Subcutaneous abdominal adipose tissue (tissue), 5 donors: ENCODE data around the gene TBC1D5.

ENCODE experiments used
- H3K27ac ChIP-seq: one replicate; pipeline ENCODE4 v1.7.0; 2013; ENCODE audit warnings: low read depth, mild to moderate bottlenecking, inconsistent platforms, low read length, moderate library complexity
- H3K27me3 ChIP-seq, 5 donors: one replicate each; pipeline ENCODE4 v1.7.0; 2013; ENCODE audit warnings: low read length in 5 of 5, inconsistent platforms in 1 of 5; ENCODE audit not compliant: control insufficient read depth in 5 of 5, insufficient read depth in 4 of 5
- H3K36me3 ChIP-seq, 5 donors: one replicate each; pipeline ENCODE4 v1.7.0; 2013; ENCODE audit warnings: low read length in 5 of 5; ENCODE audit not compliant: control insufficient read depth in 5 of 5, insufficient read depth in 5 of 5
- H3K4me1 ChIP-seq, 5 donors: one replicate each; pipeline ENCODE4 v1.7.0; 2013; ENCODE audit warnings: low read length in 5 of 5, mild to moderate bottlenecking in 3 of 5, moderate library complexity in 1 of 5; ENCODE audit not compliant: control insufficient read depth in 5 of 5, insufficient read depth in 5 of 5
- H3K4me3 ChIP-seq, 5 donors: one replicate each; pipeline ENCODE4 v1.7.0; 2013; ENCODE audit warnings: low read length in 5 of 5, low read depth in 1 of 5
- H3K9ac ChIP-seq, 5 donors: one replicate each; pipeline ENCODE4 v1.7.0; 2013; ENCODE audit warnings: low read length in 5 of 5, mild to moderate bottlenecking in 4 of 5, moderate library complexity in 3 of 5
- H3K9me3 ChIP-seq, 5 donors: one replicate each; pipeline ENCODE4 v1.7.0; 2013; ENCODE audit warnings: low read length in 5 of 5; ENCODE audit not compliant: control insufficient read depth in 5 of 5
- donor health status: healthy.
- donor health status: healthy.
- donor health status: healthy.
- donor health status: healthy.
- donor health status: healthy.

Gene TBC1D5

DNA sequence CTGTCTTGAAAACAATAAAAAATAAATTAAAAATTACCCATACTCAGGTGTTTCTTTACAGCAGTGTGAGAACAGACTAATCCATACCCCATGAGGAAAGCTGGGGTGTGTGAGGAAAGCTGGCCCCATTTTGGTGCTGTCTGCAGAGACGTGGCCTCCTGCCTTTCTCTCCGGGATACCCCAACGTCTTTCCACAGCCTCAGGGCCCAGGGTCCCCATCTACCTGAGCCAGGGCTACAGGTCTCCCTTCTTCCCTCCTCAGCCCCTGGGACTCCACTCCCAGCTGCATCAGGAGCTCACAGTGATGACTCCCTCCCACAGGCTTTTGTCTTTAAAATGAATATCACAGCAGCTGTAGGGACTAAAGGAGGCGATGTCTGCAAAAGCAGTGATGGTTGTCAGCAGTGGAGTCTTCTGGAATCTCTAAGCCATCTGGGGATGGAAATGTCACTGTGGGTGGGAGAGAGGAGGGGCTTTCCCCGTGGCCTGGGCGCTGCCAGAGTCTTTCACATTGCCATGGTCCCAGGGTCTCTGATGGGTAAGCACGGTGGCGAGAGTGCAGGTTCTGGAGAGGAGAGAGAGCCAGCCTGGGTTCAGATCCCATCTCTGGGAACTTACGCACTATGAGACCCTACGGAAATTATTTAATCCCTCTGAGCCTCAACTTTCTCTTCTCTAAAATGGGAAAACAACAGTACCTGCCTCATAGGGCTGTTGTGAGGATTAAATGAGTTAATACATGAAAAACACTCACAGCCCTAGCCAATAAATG lies 598.4 kb downstream of the TBC1D5 start:
- H3K36me3 ChIP-seq = no peaks in the 10 kb centered on the region

DNA sequence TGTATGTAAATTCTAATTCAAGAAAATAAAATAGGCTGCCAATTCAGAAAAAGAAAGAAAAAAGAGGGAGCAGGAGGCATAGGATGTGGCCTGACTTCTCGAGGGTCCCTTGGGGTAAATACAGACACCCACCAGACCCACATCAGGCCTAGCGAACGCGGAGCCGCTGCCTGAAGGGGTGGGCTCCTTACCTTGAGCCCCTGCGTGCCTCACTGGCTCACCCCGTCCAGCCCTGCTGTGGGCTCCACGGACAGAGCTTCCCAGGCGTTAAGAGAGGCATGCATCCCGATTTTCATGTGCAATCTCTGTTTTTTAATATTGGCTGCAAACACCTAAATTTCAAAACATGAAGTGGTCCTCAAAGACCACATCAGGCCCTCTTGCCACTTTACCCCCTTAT lies 599.9 kb downstream of the TBC1D5 start:
- H3K9me3 ChIP-seq = peaks cover 0 to 10% (median 3%) of the 10 kb centered on the region in 5 donors
- no peak overlapping the region for H3K9ac ChIP-seq
- no peak overlapping the region for H3K4me3 ChIP-seq
- no peaks in the 10 kb centered on the region for H3K4me1 ChIP-seq
- no peaks in the 10 kb centered on the region for H3K27me3 ChIP-seq
- no peak overlapping the region for H3K27ac ChIP-seq
- no peaks in the 10 kb centered on the region for H3K36me3 ChIP-seq

More for the DNA sequence above, 598.4 kb downstream of the TBC1D5 start:
- Histone ChIP-seq H3K4me3 (no peak overlapping the region), H3K27me3 (no peaks in the 10 kb centered on the region), H3K27ac (no peak overlapping the region), H3K9me3 (peaks cover 0 to 7% (median 0%) of the 10 kb centered on the region in 5 donors), H3K4me1 (no peaks in the 10 kb centered on the region), H3K9ac (no peak overlapping the region)

GRCh38 chr3:17141699-17142098 lies 600.7 kb downstream of the TBC1D5 start:
- H3K4me1 ChIP-seq = no peaks in the 10 kb centered on the region
- H3K9ac ChIP-seq = no peak overlapping the region
- H3K27ac ChIP-seq = no peak overlapping the region
- H3K27me3 ChIP-seq = no peaks in the 10 kb centered on the region
- H3K36me3 ChIP-seq = no peaks in the 10 kb centered on the region
- H3K9me3 ChIP-seq = peaks cover 0 to 13% (median 3%) of the 10 kb centered on the region in 5 donors
- H3K4me3 ChIP-seq = no peak overlapping the region

GRCh38 chr3:17140670-17141505 lies 601.5 kb downstream of the TBC1D5 start:
- Histone ChIP-seq H3K4me3 (no peak overlapping the region), H3K27ac (no peak overlapping the region), H3K27me3 (no peaks in the 10 kb centered on the region), H3K9me3 (peaks cover 0 to 13% (median 3%) of the 10 kb centered on the region in 5 donors), H3K36me3 (no peaks in the 10 kb centered on the region), H3K9ac (no peak overlapping the region), H3K4me1 (peaks cover 0 to 2% (median 0%) of the 10 kb centered on the region in 5 donors)

DNA sequence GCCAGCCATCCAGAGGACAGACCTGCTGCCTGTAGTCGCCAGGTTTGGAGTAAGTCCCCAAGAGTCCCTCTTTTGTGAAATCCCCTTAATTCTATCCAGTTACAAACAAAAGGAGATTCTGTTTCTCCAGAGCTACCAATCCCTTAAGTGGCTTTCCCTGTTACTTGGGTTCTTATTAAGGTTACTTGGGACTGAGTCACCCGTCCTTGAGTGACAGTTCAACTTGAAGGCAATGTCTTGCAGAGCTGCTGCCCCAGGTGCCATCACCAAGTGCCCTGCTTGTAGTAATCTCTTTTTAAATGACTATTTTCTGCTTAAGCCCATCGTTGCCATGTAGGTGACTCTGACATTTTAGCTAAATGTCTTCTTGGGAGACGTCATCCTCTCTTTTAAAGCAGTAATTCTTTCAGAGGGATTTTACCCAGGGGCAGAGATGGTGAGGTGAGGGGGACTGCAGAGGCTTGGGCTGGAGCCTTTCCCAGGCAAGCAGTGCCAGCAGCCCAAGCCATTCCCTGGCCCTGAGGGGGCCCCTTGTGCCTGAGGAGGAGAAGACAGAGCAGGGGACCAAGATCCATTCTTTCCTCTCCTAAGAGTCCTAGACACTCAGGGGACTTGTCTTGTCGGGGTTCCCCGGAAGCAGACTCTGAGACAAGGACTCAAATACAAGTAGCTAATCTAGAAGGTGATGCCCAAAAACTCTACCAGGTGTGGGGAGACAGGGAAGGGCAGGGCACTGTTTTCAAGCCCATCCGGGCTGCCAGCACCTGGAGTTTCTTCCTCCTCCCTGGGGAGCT lies 604.0 kb downstream of the TBC1D5 start:
- Histone ChIP-seq H3K9ac (no peak overlapping the region), H3K4me3 (no peak overlapping the region), H3K27ac (no peak overlapping the region), H3K27me3 (no peaks in the 10 kb centered on the region), H3K36me3 (no peaks in the 10 kb centered on the region), H3K9me3 (peaks cover 0 to 15% (median 4%) of the 10 kb centered on the region in 5 donors), H3K4me1 (peaks cover 0 to 4% (median 3%) of the 10 kb centered on the region in 5 donors)

DNA sequence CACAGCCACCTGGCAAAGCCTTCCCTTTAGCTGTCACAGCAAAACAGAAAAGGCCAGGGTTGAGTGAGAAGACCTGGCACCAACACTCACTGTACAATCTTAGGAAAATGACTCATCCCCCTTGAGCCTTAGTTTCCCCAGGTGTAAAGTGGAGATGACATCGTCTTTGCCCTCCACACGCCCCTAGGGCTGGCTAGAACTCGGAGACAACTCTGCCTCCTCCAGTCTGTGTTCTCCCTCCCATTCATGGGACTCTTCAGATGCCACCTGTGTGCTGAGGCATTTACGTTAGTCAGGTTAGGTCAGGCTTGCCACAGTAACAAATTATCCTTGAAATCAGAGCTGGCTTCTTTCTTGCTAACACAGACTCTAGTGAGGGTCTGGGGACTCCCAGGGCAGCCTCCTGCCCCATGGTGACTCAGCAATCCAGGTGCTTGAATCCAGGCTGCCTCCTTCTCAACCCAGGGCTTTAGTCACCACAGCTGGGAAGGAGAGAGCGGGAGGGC lies 605.1 kb downstream of the TBC1D5 start:
- Histone ChIP-seq H3K9ac (no peak overlapping the region), H3K4me3 (no peak overlapping the region), H3K36me3 (no peaks in the 10 kb centered on the region), H3K9me3 (peaks cover 0 to 13% (median 4%) of the 10 kb centered on the region in 5 donors), H3K27ac (no peak overlapping the region), H3K27me3 (no peaks in the 10 kb centered on the region), H3K4me1 (peaks cover 0 to 7% (median 3%) of the 10 kb centered on the region in 5 donors)

DNA sequence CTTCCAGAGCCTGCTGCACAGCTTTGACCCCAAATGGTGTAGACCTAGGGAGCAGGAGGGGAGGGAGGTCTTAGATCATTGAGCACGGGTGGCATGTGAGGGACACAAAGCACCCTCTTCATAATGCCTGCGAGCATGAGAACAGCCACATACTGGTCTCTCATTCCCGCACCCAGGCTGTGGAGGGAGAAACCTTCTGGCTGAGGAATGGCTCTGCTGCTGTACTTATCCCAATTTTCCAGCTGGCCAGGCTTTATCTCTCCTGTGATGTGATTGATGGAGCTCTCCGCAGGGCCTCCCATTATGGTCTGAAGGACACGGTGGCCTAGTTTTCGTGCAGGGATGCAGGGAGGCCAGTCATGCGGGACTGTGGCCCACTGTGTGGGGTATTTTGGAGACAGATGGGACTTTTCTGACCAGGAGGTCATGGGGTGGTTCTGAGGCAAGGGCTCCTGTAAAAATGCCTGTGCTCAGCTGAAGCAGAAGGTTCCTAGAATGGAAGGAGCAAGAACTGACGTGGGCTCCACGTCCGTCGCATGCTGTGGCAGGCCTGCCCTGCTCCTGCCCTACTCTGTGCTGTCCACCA lies 606.2 kb downstream of the TBC1D5 start:
- Histone ChIP-seq H3K36me3 (no peaks in the 10 kb centered on the region), H3K27ac (no peak overlapping the region), H3K9me3 (peaks cover 0 to 13% (median 4%) of the 10 kb centered on the region in 5 donors), H3K4me3 (no peak overlapping the region), H3K4me1 (peaks cover 0 to 7% (median 3%) of the 10 kb centered on the region in 5 donors), H3K9ac (no peak overlapping the region), H3K27me3 (no peaks in the 10 kb centered on the region)

DNA sequence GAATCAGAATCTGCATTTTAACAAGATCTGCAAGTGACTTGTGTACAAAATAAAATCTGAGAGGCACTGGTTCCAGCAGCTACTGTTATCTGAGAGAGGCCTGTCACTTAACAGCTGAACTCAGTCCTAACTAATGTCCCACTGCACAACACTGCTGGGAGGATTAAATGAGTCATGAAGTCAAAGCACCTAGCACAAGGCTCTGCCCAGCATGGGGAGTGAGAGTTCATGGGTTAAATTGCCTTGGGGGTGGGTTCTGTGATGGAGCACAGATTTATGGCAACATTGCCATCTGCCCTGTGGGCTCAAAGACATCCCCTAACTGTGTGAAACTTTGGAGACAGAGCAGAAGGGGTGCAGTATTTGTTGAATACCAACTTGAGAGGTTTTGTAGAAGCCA lies 606.7 kb downstream of the TBC1D5 start:
- Histone ChIP-seq H3K36me3 (no peaks in the 10 kb centered on the region), H3K4me1 (peaks cover 0 to 7% (median 3%) of the 10 kb centered on the region in 5 donors), H3K4me3 (no peak overlapping the region), H3K9me3 (peaks cover 0 to 13% (median 4%) of the 10 kb centered on the region in 5 donors), H3K9ac (no peak overlapping the region), H3K27me3 (no peaks in the 10 kb centered on the region), H3K27ac (no peak overlapping the region)
